Activated effector memory CD4-positive, alpha-beta T cell treated with Interleukin-2 at 50 U/mL for 16 hours (primary cell): ENCODE measurements around the gene CPSF4L.

Experiments used
- DNase-seq: peaks from one replicate; pipeline ENCODE4 v3.0.0-alpha.2; 2020

The CPSF4L gene

DNA sequence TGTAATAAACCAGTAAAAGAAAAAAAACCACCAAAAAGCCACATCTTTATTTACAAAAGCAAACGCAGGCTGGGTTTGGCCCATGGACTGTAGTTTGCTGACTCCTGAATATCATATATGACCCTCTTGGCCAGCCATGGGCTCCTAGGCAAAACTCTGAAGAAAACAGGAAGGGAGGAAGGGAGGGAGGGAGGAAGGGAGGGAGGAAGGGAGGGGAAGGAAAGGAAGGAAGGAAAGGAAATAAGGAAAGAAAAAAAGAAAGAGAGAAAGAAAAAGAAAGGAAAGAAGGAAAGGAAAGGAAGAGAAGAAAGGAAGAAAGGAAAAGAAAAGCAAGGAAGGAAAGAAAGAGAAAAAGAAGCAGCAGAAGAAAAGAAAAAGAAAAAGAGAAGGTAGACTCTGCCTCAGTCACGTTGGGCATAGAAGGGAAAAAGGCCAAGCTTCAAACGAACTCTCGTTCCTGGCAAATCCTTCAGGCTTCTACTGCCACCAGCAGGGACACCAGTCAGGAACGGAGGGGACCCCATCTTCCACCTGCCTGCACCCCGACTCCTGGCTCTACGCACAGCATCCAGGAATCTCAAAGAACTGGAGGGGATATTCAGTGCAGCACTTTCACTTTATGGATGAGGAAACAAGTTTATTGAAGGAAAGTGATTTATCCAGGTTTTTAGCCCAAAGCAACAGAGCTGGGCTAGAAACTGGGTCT is 28.0 kb upstream of the CPSF4L start:
- no peak for DNase-seq

DNA sequence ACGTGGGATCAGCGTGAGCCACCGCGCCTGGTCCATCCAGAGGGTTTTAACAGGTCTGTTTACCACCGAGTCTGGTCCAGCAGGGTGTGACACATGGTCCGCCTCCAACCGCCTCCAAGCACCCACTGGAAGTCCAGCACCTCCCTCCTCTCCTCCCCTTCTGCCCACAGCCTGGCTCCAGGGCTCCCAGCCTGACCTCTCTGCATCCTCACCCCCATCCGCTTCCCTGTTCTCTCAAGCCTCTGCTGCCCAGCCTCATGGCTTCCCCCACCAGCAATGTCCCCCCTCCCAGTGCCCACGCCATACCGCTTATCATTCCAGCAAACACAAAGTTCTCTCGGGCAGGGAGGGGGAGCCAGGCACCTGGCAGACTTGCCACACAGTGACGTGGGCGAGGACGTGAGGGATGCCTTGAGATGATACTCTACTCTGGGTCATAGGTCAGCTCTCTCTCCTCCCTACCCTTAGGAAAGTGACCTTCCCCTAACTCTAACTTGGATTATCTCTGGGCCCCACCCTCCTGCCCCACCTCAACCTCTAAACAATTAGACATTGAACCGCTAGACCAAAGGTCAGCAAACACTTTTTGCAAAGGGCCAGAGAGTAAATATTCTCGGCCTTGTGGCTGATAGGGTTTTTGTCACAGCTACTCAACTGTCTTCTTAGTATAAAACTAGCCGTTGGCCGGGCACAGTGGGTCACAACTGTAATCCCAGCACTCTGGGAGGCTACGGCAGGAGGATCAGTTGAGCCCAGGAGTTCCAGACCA is 27.0 kb upstream of the CPSF4L start:
- DNase-seq: no peak

DNA sequence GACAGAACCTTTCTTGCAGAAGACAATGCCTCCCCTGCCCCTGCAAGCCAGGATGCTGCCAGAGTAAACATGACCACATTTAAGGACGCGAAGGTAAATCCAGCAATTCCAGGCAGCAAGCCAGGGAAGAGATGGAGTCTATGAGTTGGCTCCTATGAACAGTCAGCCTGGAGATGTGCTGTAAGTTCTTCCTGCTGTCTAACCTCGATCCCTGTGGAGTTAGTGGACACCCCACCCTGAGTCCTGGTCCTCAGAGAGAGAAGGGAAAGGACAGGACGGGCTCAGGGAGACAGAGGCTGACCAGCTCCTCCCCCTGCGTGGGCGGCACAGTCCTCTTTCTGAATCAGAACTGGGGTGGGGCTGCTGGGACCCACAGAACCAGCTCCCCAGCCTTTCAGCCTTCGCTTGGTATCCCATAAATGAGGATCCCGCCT is 25.2 kb upstream of the CPSF4L start:
- no peak for DNase-seq

DNA sequence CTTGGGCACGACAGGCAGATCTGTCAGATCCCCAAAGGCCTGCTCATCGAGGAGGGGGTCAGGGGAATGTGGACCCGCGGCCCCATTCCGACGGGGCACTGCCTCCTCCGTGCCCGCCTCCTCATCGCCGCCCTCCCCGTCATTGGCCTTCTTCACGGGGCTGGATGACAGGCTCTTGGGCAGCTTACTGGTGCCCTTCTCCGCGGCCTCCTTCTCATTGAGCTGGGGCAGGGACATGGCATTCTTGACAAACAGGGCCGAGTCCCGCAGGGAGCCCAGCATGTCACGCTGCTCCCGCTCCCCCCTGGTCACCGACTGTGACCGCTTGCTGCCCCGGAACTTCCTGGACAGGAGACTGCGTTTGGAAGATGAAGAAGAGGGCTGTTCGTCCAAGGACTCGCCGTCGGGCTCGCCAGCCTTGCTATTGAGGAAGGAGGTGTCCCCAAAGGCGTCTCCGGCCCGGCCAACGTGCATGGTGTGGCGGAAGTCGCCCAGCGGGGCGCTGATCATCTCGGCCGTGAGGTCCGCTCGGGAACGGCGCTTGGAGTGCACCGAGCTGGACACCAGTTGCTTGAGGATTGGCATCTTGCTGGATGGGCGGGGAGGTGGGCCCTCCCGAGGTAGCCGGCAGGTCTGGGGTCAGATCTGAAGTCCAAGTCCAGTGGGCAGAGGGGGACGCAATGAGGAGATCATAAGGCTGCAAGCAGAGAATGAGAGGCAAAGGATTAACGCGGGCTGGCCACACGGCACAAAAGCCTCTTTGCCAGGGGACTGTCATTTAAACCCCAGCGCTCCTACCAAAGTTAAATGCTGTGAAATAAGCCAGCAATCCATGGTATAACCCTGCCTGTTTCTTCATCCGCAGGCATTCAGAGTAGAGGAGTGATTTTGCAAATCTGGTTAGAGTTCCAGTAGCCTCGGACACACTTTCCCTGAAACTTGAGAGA is 24.5 kb upstream of the CPSF4L start:
- no peak for DNase-seq

DNA sequence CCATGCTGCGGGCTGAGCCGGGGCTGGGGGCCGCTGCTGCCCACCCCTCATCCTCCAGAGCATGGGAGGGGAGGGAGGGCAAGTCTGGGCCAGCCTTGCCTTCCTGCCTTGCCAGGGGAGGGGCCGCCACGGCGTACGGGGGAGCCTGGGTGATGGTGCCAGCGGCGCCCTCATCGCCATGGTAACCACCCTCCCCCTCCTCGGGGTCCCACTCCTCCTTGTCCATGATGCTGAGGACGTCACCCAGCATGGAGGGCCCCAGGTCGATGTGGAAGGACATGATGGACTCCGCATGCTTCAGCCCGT is 23.9 kb upstream of the CPSF4L start:
- DNase-seq: no peak

DNA sequence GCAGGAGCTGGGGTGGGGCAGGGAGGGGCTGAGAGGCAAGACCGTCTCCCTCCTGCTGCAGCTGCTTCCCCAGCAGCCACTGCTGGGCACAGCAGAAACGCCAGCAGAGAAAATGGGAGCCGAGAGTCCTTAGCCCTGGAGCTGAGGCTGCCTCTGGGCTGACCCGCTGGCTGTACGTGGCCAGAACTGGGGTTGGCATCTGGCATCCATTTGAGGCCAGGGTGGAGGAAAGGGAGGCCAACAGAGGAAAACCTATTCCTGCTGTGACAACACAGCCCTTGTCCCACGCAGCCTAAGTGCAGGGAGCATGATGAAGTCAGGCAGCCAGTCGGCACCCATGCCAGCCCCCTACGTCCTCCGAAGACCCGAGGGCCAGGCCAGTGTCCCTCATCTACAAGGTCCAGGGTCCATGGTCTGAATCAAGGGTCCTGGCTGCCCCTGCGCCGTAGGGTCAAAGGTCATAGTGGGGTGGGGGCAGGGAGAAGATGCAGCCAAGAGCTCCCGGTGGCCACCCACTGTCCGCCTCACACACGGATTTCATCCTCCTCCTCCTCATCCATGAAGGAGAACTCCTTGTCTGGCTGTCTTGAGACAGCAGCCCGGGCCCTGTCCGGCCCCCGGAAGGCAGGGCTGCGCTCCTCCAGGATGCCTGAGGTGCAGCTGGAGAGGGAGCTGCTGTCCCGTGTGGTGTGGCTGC is 23.4 kb upstream of the CPSF4L start:
- no peak for DNase-seq

DNA sequence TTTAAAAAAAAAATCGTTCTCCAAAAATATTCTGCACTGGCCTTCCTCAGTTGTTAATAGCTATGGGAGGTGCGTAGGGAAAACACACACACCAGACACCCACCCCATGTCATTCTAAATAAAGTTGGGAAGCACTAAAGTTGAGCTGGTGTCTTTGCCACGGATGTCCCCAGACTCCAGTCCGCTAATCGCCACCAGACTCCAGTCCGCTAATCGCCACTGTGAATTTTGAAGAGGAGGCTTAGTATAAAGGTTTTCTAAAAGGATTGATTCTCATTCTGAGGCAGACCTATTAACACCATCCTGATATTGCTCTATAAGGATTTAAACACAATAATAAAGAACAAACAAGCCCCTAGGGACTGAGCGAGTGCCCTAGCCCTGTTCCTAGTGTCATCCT is 22.7 kb upstream of the CPSF4L start:
- no peak for DNase-seq

DNA sequence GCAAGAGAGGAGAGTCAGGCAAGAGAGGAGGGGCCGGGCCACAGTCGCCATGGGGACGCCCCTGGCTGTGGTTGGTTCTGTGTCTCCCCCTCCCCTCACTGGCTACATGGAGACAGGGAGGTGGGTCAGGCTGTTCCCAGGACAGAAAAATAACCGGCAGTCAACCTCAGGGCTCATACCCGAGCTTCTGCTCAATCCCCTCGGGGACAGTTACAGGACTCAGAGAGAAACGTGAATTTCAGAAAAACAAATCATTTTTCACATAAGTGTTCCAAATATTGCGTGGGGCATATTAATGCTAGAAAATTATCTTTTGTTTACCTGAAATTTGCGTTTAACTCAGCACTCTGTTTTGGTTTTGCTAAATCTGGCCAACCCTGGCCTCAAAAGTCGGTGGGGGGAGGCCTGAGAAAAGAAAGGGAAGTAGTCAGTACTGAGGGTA is 22.2 kb upstream of the CPSF4L start:
- no peak for DNase-seq

DNA sequence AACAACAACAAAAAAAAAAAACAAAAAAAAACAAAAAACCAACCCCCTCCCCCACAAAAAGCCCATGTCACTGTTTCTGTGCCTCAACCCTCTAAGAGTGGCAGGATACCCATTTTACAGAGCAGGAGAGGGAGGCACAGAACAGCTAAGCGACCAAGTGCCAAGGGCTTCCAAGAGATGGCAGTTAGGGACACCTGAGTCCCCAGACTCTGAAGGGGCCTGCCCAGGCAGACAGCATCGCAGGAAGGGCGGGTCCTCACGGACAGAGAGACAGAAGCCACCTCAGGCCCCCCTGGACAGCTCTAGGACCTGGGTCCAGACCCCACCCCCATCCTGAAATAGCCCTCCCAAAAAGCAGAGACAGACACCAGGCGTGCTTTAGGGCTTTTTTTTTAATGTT is 21.6 kb upstream of the CPSF4L start:
- DNase-seq: no peak

DNA sequence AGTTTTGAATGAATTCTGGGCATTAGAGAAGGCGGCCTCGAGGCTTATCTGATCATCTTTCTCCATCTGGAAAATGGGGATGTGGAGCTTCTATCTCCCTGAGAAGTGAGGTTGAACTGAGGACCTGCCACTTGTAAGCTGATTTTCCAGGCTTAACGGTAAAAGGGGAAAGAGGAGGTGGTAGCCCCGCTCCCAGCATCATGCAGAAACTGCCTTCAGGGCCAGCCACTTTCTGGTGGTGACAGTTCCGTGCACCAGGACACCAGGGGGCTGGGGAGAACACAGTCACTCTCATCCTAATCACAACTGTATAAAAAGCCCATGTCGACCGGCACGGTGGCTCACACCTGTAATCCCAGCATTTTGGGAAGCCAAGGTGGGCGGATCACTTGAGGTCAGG is 20.9 kb upstream of the CPSF4L start:
- DNase-seq: no peak

DNA sequence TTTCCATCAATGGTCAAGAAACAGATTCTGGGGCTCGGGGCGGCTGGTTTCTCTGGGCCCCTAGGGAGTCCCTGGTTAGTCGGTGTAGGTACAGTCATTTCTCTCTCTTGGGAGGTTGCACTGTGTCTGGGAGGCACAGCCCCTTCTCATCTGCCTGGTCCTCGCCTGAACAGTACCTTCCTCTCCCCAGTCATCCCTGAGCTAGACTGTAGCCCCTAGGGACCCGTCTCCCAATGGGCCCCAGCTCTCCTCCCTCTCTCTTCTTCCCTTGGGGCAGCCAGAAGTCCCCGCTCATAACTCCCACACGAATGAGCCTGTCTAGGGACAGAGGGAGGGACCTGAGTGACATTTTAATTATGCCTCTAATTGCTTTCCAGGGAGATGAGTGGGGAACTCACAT is 20.2 kb upstream of the CPSF4L start:
- DNase-seq: no peak

DNA sequence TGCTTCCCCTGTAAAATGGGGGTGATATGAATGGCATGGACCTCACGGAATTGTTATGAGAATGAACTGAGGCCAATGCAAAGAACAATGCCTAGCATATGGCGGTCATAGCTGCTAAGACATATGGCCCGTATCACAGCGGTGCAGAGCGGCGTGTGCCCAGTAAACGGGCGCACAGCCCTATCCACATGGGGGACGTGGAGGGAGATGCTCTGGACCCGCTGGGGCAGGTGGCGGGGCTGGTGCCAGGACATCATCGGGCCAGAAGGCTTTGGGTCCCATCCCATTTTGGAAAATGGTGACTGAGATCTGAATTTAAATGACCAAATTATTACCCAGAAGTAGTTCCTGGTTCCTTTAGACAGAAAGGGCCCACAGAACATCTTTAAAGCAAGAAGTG is 18.5 kb upstream of the CPSF4L start:
- DNase-seq: no peak

DNA sequence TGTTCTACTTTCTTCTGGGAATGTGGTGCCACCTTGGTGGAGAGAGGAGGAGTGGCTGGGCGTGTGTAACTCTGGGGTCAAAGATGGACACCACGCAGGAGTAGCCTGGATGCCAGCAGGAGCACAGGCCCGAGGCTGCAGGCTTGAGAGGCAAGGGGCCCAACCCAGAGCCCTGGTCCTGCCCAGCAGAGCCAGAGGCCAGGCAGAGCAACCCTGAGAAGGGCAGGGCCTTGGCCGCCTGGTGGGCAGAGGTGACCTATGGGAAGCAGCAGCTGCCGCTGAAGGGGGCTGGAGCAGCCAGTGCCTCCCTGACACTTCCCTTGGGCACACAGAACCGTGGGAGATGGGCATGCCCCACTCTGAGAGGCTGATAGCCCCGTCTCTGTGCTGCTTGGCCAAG is 18.0 kb upstream of the CPSF4L start:
- no peak for DNase-seq

DNA sequence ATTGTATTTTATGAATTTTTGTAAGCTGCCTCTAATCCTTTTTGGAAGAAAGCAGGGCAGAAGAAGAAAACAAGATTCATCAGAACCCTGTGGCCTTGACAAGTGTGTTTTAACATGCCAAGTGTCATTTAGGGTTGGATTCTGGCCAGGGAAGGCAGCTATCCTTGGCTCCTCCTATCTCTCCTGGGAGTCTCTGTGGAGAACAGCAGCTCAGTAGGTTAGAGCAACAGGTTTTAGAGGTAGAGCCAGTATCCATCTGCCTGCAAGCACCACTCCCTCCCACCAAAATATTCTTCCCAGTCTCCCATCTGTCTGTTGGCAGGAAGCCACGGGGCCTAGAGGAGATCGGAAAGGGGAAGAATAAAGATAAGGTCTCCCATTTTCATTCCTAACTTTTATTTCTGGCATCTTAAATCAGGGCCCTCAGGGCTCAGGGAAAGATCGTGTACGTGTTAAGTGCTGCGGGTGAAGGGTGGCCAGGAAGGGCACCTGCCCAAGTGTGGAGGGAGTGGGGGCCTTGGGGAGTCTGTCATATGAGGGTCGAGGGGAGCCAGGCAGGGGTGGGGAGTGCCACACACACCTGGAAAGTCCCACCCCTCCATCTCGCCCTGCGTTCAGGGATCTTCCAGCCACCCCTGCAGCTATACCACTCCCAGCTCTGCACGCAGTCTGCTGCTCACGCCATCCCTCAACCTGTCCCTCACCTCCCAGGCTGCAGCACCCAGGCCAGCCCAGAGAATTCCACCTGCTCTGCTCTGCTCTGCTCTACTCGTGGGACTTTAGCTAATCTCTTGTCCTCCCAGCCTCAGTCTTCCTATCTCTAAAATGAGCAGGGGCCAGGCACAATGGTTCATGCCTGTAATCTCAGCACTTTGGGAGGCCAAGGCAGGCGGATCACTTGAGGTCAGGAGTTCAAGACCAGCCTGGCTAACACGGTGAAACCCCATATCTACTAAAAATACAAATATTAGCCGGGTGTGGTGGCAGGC is 17.1 kb upstream of the CPSF4L start:
- DNase-seq: no peak

DNA sequence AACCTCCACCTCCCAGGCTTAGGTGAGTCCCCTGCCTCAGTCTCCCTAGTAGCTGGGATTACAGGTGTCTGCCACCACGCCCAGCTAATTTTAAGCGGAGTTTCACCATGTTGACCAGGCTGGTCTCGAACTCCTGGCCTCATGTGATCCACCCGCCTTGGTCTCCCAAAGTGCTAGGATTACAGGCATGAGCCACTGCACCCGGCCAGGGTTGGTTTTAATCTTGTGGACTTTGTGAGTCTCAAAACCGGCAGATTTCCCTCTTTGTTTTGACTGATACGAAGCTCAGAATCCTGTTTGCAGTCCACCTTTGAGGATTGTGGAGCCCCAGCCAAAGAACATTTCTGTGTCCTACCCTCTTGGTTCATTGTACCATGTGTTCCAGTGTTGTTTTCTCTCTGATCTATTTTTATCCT is 16.4 kb upstream of the CPSF4L start:
- no peak for DNase-seq

DNA sequence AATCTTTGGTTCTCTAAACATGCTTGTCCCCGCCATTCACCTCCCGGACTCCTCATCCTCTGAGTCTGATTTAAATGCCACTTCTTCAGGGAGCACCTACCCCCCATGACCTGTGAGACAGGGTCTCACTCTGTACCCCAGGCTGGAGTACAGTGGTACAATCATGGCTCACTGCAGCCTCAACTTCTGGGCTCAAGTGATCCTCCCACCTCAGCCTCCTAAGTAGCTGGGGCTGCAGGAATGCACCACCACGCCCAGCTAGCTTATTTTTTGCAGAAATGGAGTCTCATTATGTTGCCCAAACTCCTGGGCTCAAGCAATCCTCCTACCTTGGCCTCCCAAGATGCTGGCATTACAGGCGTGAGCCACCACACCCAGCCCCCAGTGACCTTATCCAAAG is 12.8 kb upstream of the CPSF4L start:
- DNase-seq: no peak

DNA sequence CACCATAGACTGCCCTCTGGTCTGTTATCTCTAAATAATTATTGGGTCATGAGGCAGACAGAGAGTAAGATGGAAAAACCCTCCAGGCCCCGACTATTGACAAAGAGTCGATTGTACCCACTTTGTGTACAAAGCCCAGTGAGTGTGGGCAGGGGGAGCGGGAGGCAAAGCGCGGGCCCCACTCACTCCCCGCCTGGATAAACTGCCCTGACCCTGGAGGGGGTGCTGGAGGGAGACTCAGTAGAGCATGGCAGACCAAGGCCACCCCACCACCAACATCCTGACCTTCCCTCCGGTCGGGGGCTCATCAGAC is 11.2 kb upstream of the CPSF4L start:
- DNase-seq: no peak

DNA sequence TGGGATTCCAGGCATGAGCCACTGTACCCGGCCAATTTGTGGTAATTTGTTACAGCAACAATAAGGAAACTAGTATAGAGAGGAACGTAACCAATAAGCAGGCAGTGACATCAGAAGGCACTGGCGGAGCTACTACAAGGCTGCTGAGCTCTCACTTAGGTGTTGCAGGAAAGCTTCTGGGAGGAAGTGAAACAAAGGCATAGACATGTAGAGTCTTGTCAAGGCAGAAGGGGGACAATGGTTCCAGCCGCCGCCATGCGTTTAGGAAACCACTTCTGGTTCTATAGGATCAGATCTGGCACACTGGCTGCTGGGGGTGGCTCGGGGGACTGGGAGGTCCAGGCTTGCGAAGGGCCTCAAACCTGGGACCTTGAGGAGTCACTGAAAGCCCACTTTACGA is 9.4 kb upstream of the CPSF4L start:
- DNase-seq: no peak

DNA sequence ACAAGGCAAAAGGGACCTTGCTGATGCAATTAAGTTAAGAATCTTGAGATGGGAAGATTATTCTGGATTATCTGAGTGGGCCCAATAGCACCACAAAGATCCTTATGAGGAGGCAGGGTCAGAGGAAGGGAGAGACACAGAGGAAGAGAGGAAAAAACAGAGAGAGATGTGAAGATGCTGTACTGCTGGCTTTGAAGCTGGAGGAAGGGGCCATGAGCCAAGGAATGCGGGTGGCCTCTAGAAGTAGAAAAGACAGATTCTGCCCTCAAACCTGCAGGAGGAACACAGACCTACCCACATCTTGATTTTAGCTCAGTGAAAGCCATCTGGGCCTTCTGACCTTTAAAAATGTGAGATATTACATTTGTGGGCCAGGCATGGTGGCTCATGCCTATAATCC is 8.1 kb upstream of the CPSF4L start:
- no peak for DNase-seq

DNA sequence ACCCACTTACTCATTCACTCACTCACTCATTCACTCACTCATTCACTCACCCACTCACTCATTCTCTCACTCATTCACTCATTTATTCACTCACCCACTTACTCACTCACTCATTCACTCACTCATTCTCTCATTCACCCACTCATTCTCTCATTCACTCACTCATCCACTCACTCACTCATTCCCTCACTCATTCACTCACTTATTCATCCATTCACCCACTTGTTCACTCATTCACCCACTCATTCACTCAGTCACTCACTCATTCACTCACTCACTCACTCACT is 7.6 kb upstream of the CPSF4L start:
- DNase-seq: no peak

DNA sequence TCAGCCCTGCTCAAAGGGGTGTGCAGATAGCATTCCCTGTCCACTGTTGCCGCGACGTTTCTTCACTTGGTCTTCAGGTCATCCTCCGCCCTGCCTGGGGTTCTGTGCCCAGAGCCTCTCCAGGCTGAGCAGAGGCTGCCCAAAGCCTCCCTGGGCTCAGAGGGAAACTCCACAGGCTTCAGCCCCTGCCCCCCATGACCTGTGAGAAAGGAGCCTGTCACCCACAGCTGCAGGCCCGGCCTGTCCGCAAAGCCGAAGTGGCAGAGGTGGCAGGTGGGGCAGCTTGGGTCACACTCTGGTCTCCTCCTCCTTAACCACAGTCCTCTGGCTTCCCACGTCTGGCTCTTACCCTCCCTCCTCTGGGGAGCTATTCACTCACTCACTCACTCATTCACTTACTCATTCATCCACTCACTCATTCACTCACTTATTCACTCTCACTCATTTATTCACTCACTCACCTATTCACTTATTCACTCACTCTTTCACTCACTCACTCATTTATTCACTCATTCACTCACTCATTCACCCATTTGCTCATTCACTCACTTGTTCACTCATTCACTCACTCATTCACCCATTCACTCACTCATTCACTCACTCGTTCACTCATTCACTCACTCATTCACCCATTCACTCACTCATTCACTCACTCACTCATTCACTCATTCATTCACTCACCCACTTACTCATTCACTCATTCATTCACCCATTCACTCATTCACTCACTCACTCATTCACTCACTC is 7.1 kb upstream of the CPSF4L start:
- DNase-seq: no peak
